GDM1 (cell line): ENCODE results near the gene BANF2.
"Not testable (repeated sequence)": the region's sequence is repeated elsewhere in the genome, so short reads cannot be mapped to it uniquely, and the experiment has no call there.

ENCODE experiments used
- DNase-seq: peaks from one replicate; lab custom pipeline; 2025; lab: John Stamatoyannopoulos, UW

BANF2 gene

GRCh38 chr20:17683218-17684076 lies 16.3 kb upstream of the BANF2 start:
- DNase-seq: no peak

GRCh38 chr20:17684077-17684888 lies 15.5 kb upstream of the BANF2 start:
- DNase-seq: no peak

GRCh38 chr20:17685168-17685567 lies 14.6 kb upstream of the BANF2 start:
- DNase-seq: no peak

GRCh38 chr20:17687800-17688199 lies 12.0 kb upstream of the BANF2 start:
- DNase-seq: no peak

- DNase-seq: no peak
Observed at GRCh38 chr20:17688965-17689364, 10.8 kb upstream of the BANF2 start.

GRCh38 chr20:17690144-17690543 lies 9.6 kb upstream of the BANF2 start:
- no peak for DNase-seq

GRCh38 chr20:17691758-17692157 lies 8.0 kb upstream of the BANF2 start:
- no peak for DNase-seq

- no peak for DNase-seq
Observed at GRCh38 chr20:17693444-17694001, 6.2 kb upstream of the BANF2 start.

GRCh38 chr20:17694767-17695166 lies 5.0 kb upstream of the BANF2 start:
- no peak for DNase-seq

- no peak for DNase-seq
Observed at GRCh38 chr20:17696287-17696686, 3.5 kb upstream of the BANF2 start.

GRCh38 chr20:17697171-17697570 lies 2.6 kb upstream of the BANF2 start:
- DNase-seq: no peak

- no peak for DNase-seq
Observed at GRCh38 chr20:17698384-17698783, 1.4 kb upstream of the BANF2 start.

- no peak for DNase-seq
Observed at GRCh38 chr20:17700637-17701036, 871 bp downstream of the BANF2 start.

GRCh38 chr20:17701826-17702225 lies 2.1 kb downstream of the BANF2 start:
- no peak for DNase-seq

- DNase-seq: no peak
Observed at GRCh38 chr20:17704589-17705317, 5.0 kb downstream of the BANF2 start.

- no peak for DNase-seq
Observed at GRCh38 chr20:17705916-17706315, 6.2 kb downstream of the BANF2 start.

- DNase-seq: no peak
Observed at GRCh38 chr20:17706632-17707031, 6.9 kb downstream of the BANF2 start.

- DNase-seq: not testable (repeated sequence)
Observed at GRCh38 chr20:17707951-17708350, 8.2 kb downstream of the BANF2 start.

GRCh38 chr20:17708675-17709360 lies 9.1 kb downstream of the BANF2 start:
- no peak for DNase-seq

- DNase-seq: no peak
Observed at GRCh38 chr20:17709361-17710293, 9.9 kb downstream of the BANF2 start.
